ENCODE measurements around the gene PCNX2.
"Not testable (repeated sequence)": the region's sequence is repeated elsewhere in the genome, so short reads cannot be mapped to it uniquely, and the experiment has no call there.

The PCNX2 gene

GRCh38 chr1:233105225-233105624 is 190.3 kb downstream of the PCNX2 start:
- DNase-seq (ENCODE audit: low read depth in 2 of 2): no peak

- DNase-seq (ENCODE audit: low read depth in 2 of 2): no peak
These were observed 193.2 kb downstream of the PCNX2 start for GRCh38 chr1:233102341-233102740.

- no peak for DNase-seq (ENCODE audit: low read depth in 2 of 2)
These were observed 197.5 kb downstream of the PCNX2 start for GRCh38 chr1:233097959-233098580.

- no peak for DNase-seq (ENCODE audit: low read depth in 2 of 2)
These were observed 198.0 kb downstream of the PCNX2 start for GRCh38 chr1:233097546-233097945.

- DNase-seq (ENCODE audit: low read depth in 2 of 2): no peak
These were observed 200.8 kb downstream of the PCNX2 start for GRCh38 chr1:233094691-233095090.

GRCh38 chr1:233094269-233094668 is 201.3 kb downstream of the PCNX2 start:
- no peak for DNase-seq (ENCODE audit: low read depth in 2 of 2)

GRCh38 chr1:233090746-233091494 is 204.6 kb downstream of the PCNX2 start:
- no peak for DNase-seq (ENCODE audit: low read depth in 2 of 2)

- no peak for DNase-seq (ENCODE audit: low read depth in 2 of 2)
These were observed 206.3 kb downstream of the PCNX2 start for GRCh38 chr1:233089251-233089650.

GRCh38 chr1:233088613-233089012 is 206.9 kb downstream of the PCNX2 start:
- no peak for DNase-seq (ENCODE audit: low read depth in 2 of 2)

GRCh38 chr1:233086961-233087881 is 208.3 kb downstream of the PCNX2 start:
- DNase-seq (ENCODE audit: low read depth in 2 of 2): no peak

GRCh38 chr1:233085566-233085965 is 210.0 kb downstream of the PCNX2 start:
- DNase-seq (ENCODE audit: low read depth in 2 of 2): no peak

GRCh38 chr1:233082778-233083550 is 212.6 kb downstream of the PCNX2 start:
- DNase-seq (ENCODE audit: low read depth in 2 of 2): no peak

GRCh38 chr1:233081735-233082134 is 213.8 kb downstream of the PCNX2 start:
- DNase-seq (ENCODE audit: low read depth in 2 of 2): no peak

GRCh38 chr1:233080827-233081226 is 214.7 kb downstream of the PCNX2 start:
- not testable (repeated sequence) for DNase-seq (ENCODE audit: low read depth in 2 of 2)

GRCh38 chr1:233080286-233080685 is 215.2 kb downstream of the PCNX2 start:
- DNase-seq (ENCODE audit: low read depth in 2 of 2): no peak

- DNase-seq (ENCODE audit: low read depth in 2 of 2): no peak
These were observed 216.0 kb downstream of the PCNX2 start for GRCh38 chr1:233079574-233079973.

GRCh38 chr1:233078396-233078795 is 217.1 kb downstream of the PCNX2 start:
- no peak for DNase-seq (ENCODE audit: low read depth in 2 of 2)

GRCh38 chr1:233075915-233076295 is 219.6 kb downstream of the PCNX2 start:
- no peak for DNase-seq (ENCODE audit: low read depth in 2 of 2)

GRCh38 chr1:233066087-233066486 is 229.4 kb downstream of the PCNX2 start:
- no peak for DNase-seq (ENCODE audit: low read depth in 2 of 2)

- DNase-seq (ENCODE audit: low read depth in 2 of 2): no peak
These were observed 229.8 kb downstream of the PCNX2 start for GRCh38 chr1:233065685-233066084.

- DNase-seq (ENCODE audit: low read depth in 2 of 2): no peak
These were observed 230.5 kb downstream of the PCNX2 start for GRCh38 chr1:233064988-233065387.

GRCh38 chr1:233063462-233063861 is 232.1 kb downstream of the PCNX2 start:
- no peak for DNase-seq (ENCODE audit: low read depth in 2 of 2)

Data from stimulated activated CD4-positive, alpha-beta T cell treated with anti-CD3 and anti-CD28 coated beads, Interleukin-1b, Interleukin-23, amount 100 ng/mL, for 1 hour (primary cell).